BLaER1 (cell line): ENCODE data around the gene PATJ.
"Not testable (repeated sequence)": the region's sequence is repeated elsewhere in the genome, so short reads cannot be mapped to it uniquely, and the experiment has no call there.

Experiments
- H3K27ac ChIP-seq: shearing (Covaris generic); formaldehyde crosslinking; 2 replicates; pipeline ENCODE4 v1.8.1; 2022
- H3K27me3 ChIP-seq: shearing (Covaris generic); formaldehyde crosslinking; 2 replicates; pipeline ENCODE4 v1.8.1; 2022
- H3K36me3 ChIP-seq: shearing (Covaris generic); formaldehyde crosslinking; 2 replicates; pipeline ENCODE4 v1.8.1; 2022
- H3K4me1 ChIP-seq: shearing (Covaris generic); formaldehyde crosslinking; 2 replicates; pipeline ENCODE4 v1.8.1; 2022
- H3K4me2 ChIP-seq: shearing (Covaris generic); formaldehyde crosslinking; 2 replicates; pipeline ENCODE4 v1.8.1; 2022
- H3K4me3 ChIP-seq: shearing (Covaris generic); formaldehyde crosslinking; 2 replicates; pipeline ENCODE4 v1.8.1; 2022
- H3K9ac ChIP-seq: shearing (Covaris generic); formaldehyde crosslinking; 2 replicates; pipeline ENCODE4 v1.8.1; 2022
- H3K9me3 ChIP-seq: shearing (Covaris generic); formaldehyde crosslinking; 2 replicates; pipeline ENCODE4 v1.8.1; 2022
- H4K20me1 ChIP-seq: shearing (Covaris generic); formaldehyde crosslinking; 2 replicates; pipeline ENCODE4 v1.8.1; 2022
- Cebpa-rat ChIP-seq: shearing (Covaris generic); IDR thresholded peaks from 2 replicates; pipeline ENCODE4 v1.8.1; 2022

Gene PATJ

GRCh38 chr1:61956784-61957183 is 214.5 kb downstream of the PATJ start:
- Histone ChIP-seq H3K27ac (no peak overlapping the region), H3K27me3 (no peaks in the 10 kb centered on the region), H4K20me1 (no peaks in the 10 kb centered on the region), H3K4me1 (no peaks in the 10 kb centered on the region), H3K4me2 (no peak overlapping the region), H3K9me3 (no peaks in the 10 kb centered on the region), H3K36me3 (no peaks in the 10 kb centered on the region), H3K9ac (no peak overlapping the region), H3K4me3 (no peak overlapping the region)
- no peak for TF ChIP-seq Cebpa-rat

GRCh38 chr1:61961009-61961408 is 218.7 kb downstream of the PATJ start:
- H4K20me1 ChIP-seq, result no peaks in the 10 kb centered on the region
- H3K9me3 ChIP-seq, result no peaks in the 10 kb centered on the region
- no peak overlapping the region for H3K4me2 ChIP-seq
- no peaks in the 10 kb centered on the region for H3K36me3 ChIP-seq
- H3K9ac ChIP-seq, result no peak overlapping the region
- no peak overlapping the region for H3K27ac ChIP-seq
- no peaks in the 10 kb centered on the region for H3K4me1 ChIP-seq
- H3K27me3 ChIP-seq, result no peaks in the 10 kb centered on the region
- no peak for TF ChIP-seq Cebpa-rat
- no peak overlapping the region for H3K4me3 ChIP-seq

- Histone ChIP-seq H4K20me1 (no peaks in the 10 kb centered on the region), H3K9ac (no peak overlapping the region), H3K27ac (no peak overlapping the region), H3K9me3 (no peaks in the 10 kb centered on the region), H3K27me3 (no peaks in the 10 kb centered on the region), H3K4me3 (no peak overlapping the region), H3K4me1 (no peaks in the 10 kb centered on the region), H3K4me2 (no peak overlapping the region), H3K36me3 (no peaks in the 10 kb centered on the region)
- no peak for TF ChIP-seq Cebpa-rat
Observed at GRCh38 chr1:61962631-61963030, 220.4 kb downstream of the PATJ start.

GRCh38 chr1:61966450-61967225 is 224.4 kb downstream of the PATJ start:
- H3K4me2 ChIP-seq, H3K9ac ChIP-seq, H4K20me1 ChIP-seq, H3K4me1 ChIP-seq, H3K27me3 ChIP-seq, H3K4me3 ChIP-seq, H3K36me3 ChIP-seq, H3K27ac ChIP-seq, H3K9me3 ChIP-seq: not testable (repeated sequence)

- Histone ChIP-seq H3K9me3 (no peaks in the 10 kb centered on the region), H3K36me3 (no peaks in the 10 kb centered on the region), H3K4me2 (no peak overlapping the region), H3K4me1 (no peaks in the 10 kb centered on the region), H3K27ac (no peak overlapping the region), H3K27me3 (no peaks in the 10 kb centered on the region), H3K4me3 (no peak overlapping the region), H4K20me1 (no peaks in the 10 kb centered on the region), H3K9ac (no peak overlapping the region)
- TF ChIP-seq Cebpa-rat, result no peak
Observed at GRCh38 chr1:61967750-61968149, 225.5 kb downstream of the PATJ start.

GRCh38 chr1:61968869-61969268 is 226.6 kb downstream of the PATJ start:
- Histone ChIP-seq H3K9me3 (no peaks in the 10 kb centered on the region), H3K36me3 (no peaks in the 10 kb centered on the region), H3K4me3 (no peak overlapping the region), H3K27ac (no peak overlapping the region), H3K4me2 (no peak overlapping the region), H4K20me1 (no peaks in the 10 kb centered on the region), H3K4me1 (no peaks in the 10 kb centered on the region), H3K9ac (no peak overlapping the region), H3K27me3 (no peaks in the 10 kb centered on the region)
- TF ChIP-seq Cebpa-rat, result no peak

GRCh38 chr1:61973100-61973837 is 231.0 kb downstream of the PATJ start:
- Histone ChIP-seq H3K36me3 (no peaks in the 10 kb centered on the region), H3K4me2 (no peak overlapping the region), H3K4me1 (no peaks in the 10 kb centered on the region), H3K9ac (no peak overlapping the region), H3K4me3 (no peak overlapping the region), H3K27ac (no peak overlapping the region), H4K20me1 (no peaks in the 10 kb centered on the region), H3K9me3 (no peaks in the 10 kb centered on the region), H3K27me3 (no peaks in the 10 kb centered on the region)
- no peak for TF ChIP-seq Cebpa-rat

- Histone ChIP-seq H4K20me1 (no peaks in the 10 kb centered on the region), H3K27ac (no peak overlapping the region), H3K9ac (no peak overlapping the region), H3K4me2 (no peak overlapping the region), H3K36me3 (no peaks in the 10 kb centered on the region), H3K4me3 (no peak overlapping the region), H3K27me3 (no peaks in the 10 kb centered on the region), H3K4me1 (no peaks in the 10 kb centered on the region), H3K9me3 (no peaks in the 10 kb centered on the region)
- TF ChIP-seq Cebpa-rat, result no peak
Observed at GRCh38 chr1:61975638-61976037, 233.4 kb downstream of the PATJ start.

- no peaks in the 10 kb centered on the region for H4K20me1 ChIP-seq
- H3K36me3 ChIP-seq, result no peaks in the 10 kb centered on the region
- H3K4me2 ChIP-seq, result no peak overlapping the region
- no peak overlapping the region for H3K27ac ChIP-seq
- H3K4me1 ChIP-seq, result no peaks in the 10 kb centered on the region
- TF ChIP-seq Cebpa-rat, result no peak
- no peak overlapping the region for H3K9ac ChIP-seq
- no peaks in the 10 kb centered on the region for H3K27me3 ChIP-seq
- no peaks in the 10 kb centered on the region for H3K9me3 ChIP-seq
- H3K4me3 ChIP-seq, result no peak overlapping the region
Observed at GRCh38 chr1:61976566-61976965, 234.3 kb downstream of the PATJ start.

- H3K9ac ChIP-seq, result no peak overlapping the region
- no peaks in the 10 kb centered on the region for H3K27me3 ChIP-seq
- H3K4me1 ChIP-seq, result no peaks in the 10 kb centered on the region
- H3K4me2 ChIP-seq, result no peak overlapping the region
- TF ChIP-seq Cebpa-rat, result no peak
- no peak overlapping the region for H3K27ac ChIP-seq
- H3K36me3 ChIP-seq, result no peaks in the 10 kb centered on the region
- H4K20me1 ChIP-seq, result no peaks in the 10 kb centered on the region
- no peaks in the 10 kb centered on the region for H3K9me3 ChIP-seq
- no peak overlapping the region for H3K4me3 ChIP-seq
Observed at GRCh38 chr1:61978796-61979195, 236.5 kb downstream of the PATJ start.
